Activated B cell treated with CpG ODN at 0.5 μM for 24 hours (primary cell): ENCODE results near the gene TMA7B. TPM values are rescaled to one million over a fixed set of nuclear protein-coding genes. Genes with fewer than 3 reads are reported as not detected.

Experiments
- ATAC-seq: fragments of 200-7000 bp; cut with Tn5 transposase; one replicate; pipeline ENCODE4 v1.10.0; 2021; ENCODE audit warnings: low read depth, mild to moderate bottlenecking, moderate library complexity
- CTCF ChIA-PET: fragments of 350-600 bp; sonication (Branson Sonifier 250); formaldehyde crosslinking; loops from one replicate; lab custom pipeline; 2021; ENCODE audit warnings: antibody characterized with exemption; lab: Charles Lee
- POLR2A ChIA-PET: fragments of 350-600 bp; sonication (Branson Sonifier 250); formaldehyde crosslinking; loops from one replicate; lab custom pipeline; 2021; ENCODE audit warnings: antibody characterized with exemption; lab: Charles Lee
- DNase-seq: peaks from one replicate; pipeline ENCODE4 v3.0.0; 2022
- H3K27ac Mint-ChIP-seq: one replicate; pipeline ENCODE4 v1.8.0; 2020; ENCODE audit warnings: mixed read lengths
- H3K27me3 Mint-ChIP-seq: one replicate; pipeline ENCODE4 v1.8.0; 2021; ENCODE audit warnings: mixed read lengths
- H3K36me3 Mint-ChIP-seq: one replicate; pipeline ENCODE4 v1.8.0; 2021; ENCODE audit warnings: low read depth, mixed read lengths
- H3K4me1 Mint-ChIP-seq: one replicate; pipeline ENCODE4 v1.8.0; 2021; ENCODE audit warnings: mixed read lengths
- H3K4me3 Mint-ChIP-seq: one replicate; pipeline ENCODE4 v1.8.0; 2020; ENCODE audit warnings: mild to moderate bottlenecking, mixed read lengths
- H3K9me3 Mint-ChIP-seq: one replicate; pipeline ENCODE4 v1.8.0; 2020; ENCODE audit warnings: mixed read lengths
- CTCF ChIP-seq: fragments of 200-600 bp; IDR thresholded peaks from one replicate; pipeline ENCODE4 v1.8.0; 2022; ENCODE audit warnings: antibody characterized with exemption, mild to moderate bottlenecking
- intact Hi-C: fragments of 100-400 bp; cut with micrococcal nuclease; formaldehyde crosslinking; loops from one replicate; pipeline ENCODE4 v1.15.1; 2024
- total RNA-seq: library from RNA; stranded (reverse); gene quantifications from 2 replicates; pipeline ENCODE4 v1.2.3, GENCODE V29; 2022

TMA7B gene
- total RNA-seq, 1 donor from 2014 or later: 0.58 TPM

GRCh38 chr22:40010746-40011145 is 50.5 kb downstream of the TMA7B start:
- no peaks in the 10 kb centered on the region for H3K9me3 Mint-ChIP-seq
- ChIA-PET POLR2A (no interaction called here), CTCF (no interaction called here)
- DNase-seq (no peak), ATAC-seq (no peak)
- no peaks in the 10 kb centered on the region for H3K4me1 Mint-ChIP-seq
- peaks cover 51% of the 10 kb centered on the region for H3K27me3 Mint-ChIP-seq
- no peak overlapping the region for H3K4me3 Mint-ChIP-seq
- H3K36me3 Mint-ChIP-seq: no peaks in the 10 kb centered on the region
- no peak for TF ChIP-seq CTCF
- intact Hi-C loops: no loop called here
- H3K27ac Mint-ChIP-seq: no peak overlapping the region

Other genes starting within 250 kb of the TMA7B start
- gene ENTHD1, start 66.6 kb upstream of the TMA7B start, total RNA-seq: 0.15 TPM in 1 of 2 replicates, not detected in the other
- gene GRAP2, start 59.3 kb upstream of the TMA7B start, total RNA-seq: 4.2 and 4.3 TPM in 2 replicates
- 0.02 and 0.13 TPM in 2 replicates for gene FAM83F, start 34.6 kb downstream of the TMA7B start, total RNA-seq
- gene TNRC6B, start 217.5 kb downstream of the TMA7B start, total RNA-seq: 84.6 and 95.2 TPM in 2 replicates